Activated T-cell treated with anti-CD3 and anti-CD28 coated beads for 4 hours (primary cell): Measurements from ENCODE around the gene UBE2E1.
"Not testable (repeated sequence)": the region's sequence is repeated elsewhere in the genome, so short reads cannot be mapped to it uniquely, and the experiment has no call there.

ENCODE experiments used
- DNase-seq: peaks from one replicate; pipeline ENCODE4 v3.0.0-alpha.2; 2020

The UBE2E1 gene

DNA sequence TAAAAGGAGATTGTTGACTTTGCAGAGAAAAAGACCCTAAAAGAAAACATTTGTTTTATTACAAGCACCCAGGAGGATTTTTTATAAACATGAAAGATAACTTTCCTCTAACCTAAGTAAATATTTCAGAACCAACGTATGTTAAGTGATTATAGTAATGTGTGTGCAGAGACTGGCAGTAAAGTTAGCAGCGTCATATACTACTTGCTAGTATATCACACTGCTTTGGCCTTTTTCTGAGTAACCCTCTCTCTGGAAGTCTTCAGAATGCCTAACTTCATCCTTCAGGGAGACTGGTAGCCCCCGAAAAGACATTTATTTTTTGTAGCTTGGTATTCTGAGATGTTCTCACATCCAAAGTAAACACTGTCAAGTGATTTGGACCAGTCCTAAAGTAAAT, 17.9 kb downstream of the UBE2E1 start:
- DNase-seq = no peak

DNA sequence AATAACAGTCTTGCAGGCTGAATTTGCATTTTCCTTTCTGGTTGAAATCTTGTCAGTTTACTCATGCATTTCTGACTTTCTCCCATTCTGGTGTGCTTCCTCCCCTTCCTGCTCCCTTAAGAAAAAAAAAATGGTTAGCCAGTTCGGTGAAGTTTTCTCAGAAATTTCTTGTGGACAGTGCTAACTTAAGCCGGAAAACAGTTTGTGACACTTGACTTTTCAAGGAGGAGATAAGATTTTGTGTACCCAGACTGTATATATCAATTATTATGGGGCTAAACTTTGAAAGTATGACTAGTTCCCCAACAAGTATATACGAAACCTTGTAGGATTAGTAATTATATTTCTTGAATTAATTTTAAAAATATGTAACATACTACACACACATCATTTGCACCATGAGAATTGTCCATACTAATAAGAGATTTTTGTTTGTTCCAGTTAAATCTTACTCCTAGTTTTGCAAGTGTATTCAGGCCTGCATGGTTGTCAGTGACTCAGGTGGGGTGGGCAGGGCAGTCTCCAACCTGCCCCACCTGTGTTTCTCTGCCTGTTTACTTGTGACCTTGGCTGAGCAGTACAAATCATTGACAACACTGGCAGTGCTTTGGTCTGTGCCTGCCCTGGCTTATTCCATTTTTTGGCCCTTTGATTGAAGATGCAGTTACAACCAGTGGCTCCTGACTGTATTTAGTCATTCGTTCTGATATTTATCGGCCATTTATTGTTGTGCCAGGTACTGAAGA, 19.1 kb downstream of the UBE2E1 start:
- DNase-seq = no peak

DNA sequence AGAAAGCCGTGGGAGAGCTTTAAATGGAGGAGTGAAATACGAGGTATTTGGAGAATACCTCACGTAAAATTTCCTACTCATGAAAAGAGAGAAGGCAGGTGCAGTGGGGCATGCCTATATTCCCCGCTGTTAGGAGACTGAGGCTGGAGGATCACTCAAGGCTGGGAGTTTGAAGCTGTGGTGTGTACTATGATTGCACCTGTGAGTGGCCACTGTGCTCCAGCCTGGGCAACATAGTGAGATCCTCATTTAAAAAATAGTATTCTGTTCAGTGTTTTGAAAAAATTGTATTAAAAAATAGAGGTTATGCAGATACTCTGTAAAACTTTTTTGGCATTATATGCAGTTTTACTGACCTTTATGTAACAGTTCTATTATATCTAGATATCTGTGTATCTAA, 20.0 kb downstream of the UBE2E1 start:
- no peak for DNase-seq

DNA sequence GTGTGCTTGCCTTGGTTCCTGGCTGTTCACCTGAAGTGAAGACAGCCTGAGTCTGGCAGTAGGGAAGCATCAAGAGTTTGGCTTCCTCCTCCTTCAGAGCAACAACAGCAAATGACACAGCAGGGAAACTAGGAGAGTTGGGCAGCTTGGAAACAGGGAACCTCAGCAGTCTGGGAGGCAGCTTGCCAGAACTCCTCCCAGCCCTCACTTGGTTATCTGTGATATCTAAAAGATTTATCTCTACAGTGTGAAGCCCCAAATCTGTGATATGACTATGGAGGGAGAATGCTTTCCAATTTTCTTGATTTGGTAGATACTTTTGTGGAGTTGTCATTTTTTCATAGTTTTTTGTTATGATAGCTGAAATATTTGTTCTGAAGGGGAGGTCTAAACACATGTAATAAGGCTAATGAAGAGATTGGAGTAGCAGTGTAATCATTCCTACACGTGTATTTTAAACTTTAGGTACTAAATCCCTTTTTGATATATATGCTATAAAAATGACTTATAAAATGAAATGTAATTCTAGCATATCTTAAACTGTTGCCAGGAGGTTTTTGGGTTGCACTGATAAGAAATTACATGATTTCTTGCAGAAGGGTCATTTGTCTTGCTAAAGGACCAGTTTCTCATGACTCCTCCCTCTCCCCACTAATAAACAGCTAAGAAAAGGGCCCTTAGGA, 20.8 kb downstream of the UBE2E1 start:
- DNase-seq = no peak

DNA sequence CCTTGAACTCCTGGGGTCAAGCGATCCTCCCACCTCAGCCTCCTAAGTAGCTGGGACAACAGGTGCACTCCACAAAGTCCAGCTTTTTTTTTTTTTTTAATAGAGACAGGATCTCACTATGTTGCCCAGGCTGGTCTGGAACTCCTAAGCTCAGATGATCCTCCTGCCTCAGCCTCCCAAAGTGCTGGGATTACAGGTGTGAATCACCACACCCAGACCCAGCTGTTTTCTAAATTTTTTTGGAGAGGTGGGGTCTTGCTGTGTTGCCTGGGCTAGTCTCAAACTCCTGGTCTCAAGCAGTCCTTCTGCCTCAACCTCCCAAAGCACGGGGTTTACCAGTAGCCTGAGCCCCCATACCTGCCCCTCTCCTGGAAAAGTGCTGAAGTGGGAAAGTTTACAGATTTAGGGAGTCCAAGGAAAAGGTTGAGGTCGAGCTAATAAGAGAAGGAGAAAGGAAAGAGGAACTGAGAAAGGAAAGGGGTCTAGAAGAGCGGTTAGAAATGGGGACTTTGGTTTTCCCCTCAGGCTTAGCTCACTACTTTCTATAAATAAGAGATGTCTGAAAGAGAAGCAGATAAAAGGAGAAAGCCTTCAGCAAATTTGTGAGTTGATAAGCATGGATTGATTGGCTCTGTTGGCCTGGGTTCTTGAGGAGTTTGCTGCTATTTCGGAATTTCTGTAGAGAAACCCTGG, 23.6 kb downstream of the UBE2E1 start:
- DNase-seq = no peak

DNA sequence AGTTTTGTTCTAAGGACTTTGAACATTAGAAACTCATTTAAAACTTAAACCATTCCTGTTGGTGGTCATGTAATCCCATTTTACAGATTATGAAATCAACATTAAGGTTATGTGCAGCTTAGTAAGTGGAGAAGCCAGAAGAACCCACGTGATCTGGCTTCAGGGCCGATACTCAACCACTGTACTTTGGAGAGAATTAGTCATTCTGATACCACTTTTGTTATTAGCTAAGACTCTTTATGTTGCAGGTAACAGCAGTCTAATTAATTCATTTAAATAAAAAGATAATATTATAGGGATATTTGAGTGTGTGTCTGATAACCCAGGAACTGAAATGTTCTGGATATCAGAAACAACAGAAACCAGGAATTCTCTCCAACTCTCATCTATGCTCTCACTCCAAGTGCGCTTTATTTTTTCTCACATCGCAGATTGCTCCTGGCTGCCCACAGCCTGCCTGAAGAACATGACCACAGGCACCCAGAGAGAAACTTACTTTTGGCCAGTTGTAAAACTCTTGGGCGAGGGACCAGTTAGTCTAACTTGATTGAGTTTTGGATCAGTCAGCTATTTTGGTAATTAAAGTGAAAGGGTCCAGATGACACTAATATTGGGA, 25.2 kb downstream of the UBE2E1 start:
- no peak for DNase-seq

DNA sequence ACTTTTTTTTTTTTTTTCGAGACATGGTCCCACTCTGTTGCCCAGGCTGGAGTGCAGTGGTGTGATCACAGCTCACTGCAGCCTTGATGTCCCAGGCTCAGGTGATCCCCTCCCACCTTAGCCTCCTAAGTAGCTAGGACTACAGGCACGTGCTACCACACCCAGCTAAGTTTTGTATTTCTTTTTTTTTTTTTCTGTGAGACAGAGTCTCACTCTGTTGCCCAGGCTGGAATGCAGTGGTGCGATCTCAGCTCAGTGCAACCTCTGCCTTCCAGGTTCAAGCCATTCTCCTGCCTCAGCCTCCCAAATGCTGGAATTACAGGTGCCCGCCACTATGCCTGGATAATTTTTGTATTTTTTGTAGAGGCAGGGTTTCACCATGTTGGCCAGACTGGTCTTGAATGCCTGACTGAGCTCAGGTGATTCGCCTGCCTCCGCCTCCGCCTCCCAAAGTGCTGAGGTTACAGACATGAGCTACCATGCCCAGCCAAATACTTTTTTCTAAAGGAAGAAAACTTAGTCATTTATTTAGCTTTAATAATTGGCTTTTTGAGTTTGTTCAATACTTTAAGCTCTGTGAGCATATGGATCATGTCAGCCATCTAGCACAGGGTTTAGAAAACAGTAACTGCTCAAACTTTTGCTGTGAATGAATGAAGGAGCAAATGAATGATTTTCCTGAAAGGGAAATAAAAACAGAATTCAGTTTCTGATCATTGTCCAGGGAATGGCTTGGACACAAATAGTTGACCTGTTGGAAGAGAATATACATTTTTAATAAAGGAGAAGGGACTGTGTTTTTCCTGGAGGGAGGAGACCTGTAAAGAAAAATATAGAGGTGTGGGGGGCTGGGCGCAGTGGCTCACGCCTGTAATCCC, 26.0 kb downstream of the UBE2E1 start:
- no peak for DNase-seq

DNA sequence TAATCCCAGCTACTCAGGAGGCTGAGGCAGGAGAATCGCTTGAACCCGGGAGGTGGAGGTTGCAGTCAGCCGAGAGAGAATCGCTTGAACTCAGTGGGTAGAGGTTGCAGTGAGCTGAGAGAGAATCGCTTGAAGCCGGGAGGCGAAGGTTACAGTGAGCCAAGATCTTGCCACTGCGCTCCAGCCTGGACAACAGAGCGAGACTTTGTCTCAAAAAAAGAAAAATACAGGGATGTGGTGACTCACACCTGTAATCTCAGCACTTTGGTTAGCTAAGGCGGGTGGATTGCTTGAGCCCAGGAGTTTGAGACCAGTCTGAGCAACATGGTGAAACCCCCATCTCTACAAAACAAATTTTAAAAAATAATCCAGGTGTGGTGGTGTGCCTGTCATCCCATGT, 26.8 kb downstream of the UBE2E1 start:
- no peak for DNase-seq

DNA sequence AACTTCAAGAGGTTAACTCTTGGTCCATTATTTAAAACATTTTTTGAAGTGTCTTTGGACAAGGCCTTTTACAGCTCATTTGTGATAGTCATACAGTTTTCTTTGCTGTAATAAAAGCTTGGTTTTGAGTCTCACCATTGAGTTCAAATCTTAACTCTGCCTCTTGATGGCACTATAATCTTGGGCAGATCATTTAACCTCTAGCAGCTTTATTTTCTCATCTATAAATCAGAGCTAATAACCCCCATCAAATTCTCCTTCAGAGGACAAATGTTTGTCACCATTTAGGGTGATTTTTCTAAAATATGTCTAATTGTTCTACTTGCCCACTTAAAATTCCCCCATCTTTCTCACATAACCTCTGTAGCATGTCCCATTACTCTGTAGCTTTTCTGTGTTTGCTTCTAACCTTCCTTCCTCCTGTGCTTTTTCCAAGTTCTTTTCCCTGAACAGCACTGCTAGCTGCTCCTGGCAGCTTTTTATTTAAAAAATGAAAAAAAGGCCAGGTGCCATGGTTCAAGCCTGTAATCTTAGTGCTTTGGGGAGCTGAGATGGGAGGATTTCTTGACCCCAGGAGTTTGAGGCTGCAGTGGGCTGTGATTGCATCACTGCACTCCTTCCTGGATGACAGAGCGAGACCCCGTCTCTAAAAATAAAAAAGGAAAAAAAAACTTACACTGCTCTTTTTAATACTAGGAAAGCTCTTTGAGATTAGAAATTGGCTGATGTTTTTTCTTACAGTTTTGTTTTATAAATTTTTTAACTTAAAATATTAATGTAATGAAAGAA, 28.5 kb downstream of the UBE2E1 start:
- no peak for DNase-seq

DNA sequence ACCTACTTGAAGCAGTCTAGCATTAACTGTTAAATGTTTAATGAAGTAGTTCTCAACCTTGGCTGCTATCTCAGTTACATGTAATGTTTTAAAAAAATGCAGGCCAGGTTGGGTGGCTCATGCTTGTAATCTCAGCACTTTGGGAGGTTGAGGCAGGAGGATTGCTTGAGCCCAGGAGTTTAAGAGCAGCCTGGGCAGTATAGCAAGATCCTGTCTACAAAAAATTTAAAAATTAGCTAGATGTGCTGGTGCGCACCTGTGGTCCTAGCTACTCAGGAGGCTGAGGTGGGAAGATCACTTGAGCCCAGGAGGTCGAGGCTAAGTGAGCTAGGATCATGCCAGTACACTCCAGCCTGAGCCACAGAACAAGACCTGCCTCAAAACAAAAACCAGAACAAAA, 29.3 kb downstream of the UBE2E1 start:
- no peak for DNase-seq

DNA sequence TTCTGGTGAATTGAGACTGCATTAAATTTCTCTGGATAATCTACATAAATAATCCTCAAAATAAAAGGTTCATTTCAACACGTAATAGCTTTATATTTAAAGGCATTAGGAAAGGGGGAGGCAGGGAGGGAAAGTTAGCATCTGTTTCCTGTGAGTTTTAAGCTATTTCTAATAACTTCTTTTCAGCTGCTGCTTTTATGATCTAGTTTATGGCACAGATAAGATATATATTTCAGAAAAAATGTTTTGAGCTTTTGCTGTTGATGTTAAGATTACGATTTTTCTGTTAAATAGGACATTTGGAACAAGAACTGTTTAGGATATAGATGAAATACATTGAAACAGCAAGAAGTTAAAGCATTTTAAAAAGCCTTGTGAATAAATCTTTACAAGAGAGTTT, 30.0 kb downstream of the UBE2E1 start:
- DNase-seq = no peak

DNA sequence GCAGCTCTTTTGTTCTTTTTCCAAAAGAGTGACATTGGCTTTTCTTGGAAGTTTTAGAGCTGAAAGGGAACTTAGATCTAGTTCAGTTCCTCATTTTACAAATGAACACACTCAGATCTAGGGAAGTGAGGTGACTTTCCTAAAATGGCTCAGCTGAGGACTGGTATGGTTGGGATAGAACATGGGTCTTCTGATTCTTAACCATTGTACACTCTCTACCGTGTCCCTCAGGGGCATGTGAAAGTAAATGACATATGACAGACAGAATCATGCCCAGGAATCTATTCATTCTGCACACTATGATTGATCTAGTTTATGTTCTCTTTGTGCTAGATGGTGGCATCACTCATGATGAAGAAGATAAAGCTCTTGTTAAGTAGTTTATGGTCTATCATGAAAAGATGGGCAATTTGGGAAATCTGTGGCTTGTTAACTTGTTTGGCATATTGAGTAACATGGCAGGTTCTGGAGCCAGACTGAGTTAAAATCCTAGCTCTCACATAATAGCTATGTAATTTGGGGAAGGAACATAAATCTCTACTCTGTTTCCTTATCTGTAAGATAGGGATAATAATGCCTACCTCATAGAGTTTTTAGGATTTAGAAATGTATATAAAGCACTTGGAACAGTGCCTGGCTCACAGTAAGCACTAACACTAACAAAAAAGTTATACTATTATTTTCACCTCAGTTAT, 30.9 kb downstream of the UBE2E1 start:
- DNase-seq = no peak

DNA sequence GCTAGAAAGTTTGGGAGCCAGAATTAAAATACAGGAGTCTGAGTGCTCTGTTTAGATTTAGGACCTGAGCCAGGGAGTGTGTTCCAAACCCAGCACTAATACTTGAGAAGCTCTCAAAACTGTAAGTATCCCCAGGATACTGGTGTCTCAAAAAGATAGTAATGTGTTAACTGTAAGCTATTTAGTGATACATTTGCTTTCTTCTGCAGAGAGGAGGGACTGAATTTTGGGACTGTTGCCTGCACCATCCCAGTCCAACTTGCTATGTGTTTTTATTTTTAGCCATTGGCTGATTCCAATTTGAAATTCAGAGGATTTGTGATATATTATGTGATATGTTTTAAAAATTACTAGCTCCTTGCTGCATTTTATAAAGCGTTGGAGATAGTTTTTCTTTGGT, 31.5 kb downstream of the UBE2E1 start:
- no peak for DNase-seq

DNA sequence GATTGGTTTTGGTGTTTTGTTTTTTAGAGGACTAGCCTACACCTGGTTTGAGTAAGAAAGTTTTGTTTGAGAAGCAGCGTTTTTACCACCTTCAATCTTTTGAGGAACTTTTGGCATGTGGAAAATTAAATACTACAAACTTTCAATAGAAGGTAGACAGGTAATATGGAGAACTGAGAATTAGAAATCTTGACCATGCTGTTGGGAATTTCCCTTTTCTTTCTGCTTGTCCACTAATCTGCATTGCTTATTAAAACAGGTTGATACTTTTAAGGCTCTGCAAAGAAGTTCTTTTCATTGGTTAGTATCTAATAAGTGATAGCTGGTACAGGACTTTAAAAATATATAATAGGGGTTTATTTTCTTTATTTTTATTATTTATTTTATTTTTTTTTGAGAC, 31.9 kb downstream of the UBE2E1 start:
- no peak for DNase-seq

DNA sequence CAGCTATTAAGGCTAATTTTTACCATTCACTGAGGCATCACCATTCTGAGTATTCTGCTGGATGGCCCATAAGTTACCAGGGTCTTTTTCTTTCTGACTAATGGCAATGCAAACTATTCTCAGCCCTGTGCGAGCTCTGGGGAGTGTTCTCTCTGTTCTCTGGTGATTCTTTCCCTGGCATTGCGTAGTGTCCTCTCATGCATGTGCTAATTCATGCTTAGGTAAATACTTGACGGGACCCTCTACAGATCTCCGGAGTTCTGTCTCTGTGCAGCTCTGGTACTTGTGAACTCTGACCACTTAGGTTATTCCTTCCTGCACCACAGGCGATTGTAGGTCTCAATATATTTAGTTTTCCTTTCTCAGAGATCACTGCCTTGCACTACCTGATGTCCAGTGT, 34.8 kb downstream of the UBE2E1 start:
- no peak for DNase-seq

DNA sequence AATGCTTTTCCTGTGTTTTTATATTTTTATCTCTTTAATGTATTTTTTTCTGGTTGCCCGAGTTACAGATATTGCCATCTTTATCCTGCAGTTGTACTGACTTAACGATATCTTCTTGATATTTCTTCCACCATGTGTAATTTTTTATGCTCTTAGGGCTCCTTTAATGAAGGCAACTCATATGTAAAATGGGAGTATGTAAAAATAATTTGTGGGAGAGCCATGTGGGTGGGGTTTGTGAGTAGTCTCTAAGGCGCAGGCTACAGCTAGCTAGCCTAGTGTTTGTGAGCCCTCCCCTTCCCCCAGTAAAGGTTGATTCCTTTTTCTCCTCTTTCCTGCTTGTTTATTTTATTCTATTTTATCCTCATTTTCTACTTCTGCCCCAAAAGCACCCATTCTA, 38.1 kb downstream of the UBE2E1 start:
- DNase-seq = no peak

DNA sequence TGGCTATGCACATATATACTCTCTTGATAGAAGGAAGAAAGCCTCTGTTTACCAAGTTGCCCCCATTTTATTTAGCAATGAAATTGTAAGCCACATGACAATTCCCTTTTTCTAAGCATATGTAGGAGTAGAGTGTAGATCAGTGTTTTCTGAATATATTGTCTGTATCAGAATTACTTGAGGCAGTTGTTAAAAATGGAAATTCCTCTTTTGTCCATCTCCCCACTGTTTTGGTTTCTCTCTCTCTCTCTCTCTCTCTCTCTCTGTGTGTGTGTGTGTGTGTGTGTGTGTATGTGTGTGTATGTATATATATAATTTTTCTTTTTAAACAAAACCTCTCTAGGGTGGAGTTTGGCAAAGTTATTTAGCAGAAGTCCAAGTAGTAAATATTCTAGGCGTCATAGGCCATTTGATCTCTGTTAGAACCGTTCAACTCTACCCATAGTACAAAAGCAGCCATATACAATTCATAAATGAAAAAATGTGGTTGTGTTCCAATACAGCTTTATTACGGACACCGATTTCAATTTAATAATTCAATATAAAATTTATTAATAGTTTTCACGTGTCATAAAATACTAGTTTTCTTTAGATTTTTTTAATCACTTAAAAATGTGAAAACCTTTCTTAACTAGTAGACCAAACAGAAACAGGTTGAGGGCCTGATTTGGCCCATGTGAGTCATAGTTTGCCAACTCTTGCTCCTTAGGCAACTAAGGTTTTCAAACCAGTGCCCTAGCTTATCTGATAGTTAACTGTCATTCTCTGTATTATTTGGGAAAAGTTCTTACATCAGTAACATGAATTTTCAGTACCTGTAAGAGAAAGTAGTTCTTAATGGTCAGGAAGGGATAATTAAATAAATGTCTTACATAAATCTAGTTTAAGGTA, 39.8 kb downstream of the UBE2E1 start:
- no peak for DNase-seq

DNA sequence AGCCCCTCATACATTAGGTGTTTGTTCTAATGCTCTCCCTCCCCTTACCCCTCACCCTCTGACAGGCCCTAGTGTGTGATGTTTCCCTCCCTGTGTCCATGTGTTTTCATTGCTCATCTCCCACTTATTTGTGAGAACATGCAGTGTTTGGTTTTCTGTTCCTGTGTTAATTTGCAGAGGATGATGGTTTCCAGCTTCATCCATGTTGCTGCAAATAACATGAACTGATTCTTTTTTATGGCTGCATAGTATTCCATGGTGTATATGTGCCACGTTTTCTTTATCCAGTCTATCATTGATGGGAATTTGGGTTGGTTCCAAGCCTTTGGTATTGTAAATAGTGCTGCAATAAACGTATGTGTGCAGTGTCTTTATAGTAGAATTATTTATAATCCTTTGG, 43.7 kb downstream of the UBE2E1 start:
- DNase-seq = not testable (repeated sequence)

DNA sequence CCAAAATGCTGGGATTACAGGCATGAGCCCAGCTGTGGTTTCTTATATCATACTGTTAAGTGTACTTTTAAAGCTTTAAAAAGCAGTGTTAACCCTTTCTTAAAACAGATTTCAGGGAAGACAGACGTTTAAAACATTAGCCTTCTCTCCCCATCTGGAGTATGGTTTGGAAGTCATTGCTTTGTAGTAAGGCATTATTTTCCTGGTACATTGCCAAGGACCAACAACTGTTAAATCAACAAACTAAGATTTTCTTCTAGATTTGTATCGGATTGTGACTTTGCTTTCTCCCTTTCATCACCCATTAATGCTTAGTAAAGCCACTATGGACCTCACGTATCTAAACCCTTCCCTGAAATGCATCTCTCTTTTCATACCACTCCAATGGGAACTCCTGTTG, 50.5 kb downstream of the UBE2E1 start:
- no peak for DNase-seq
